Ectodermal cell (in vitro differentiated cells): Measurements from ENCODE around the gene GUK1.

Source experiments
- H3K27ac ChIP-seq: 2 replicates; pipeline ENCODE4 v1.7.0; 2013; ENCODE audit warnings: mild to moderate bottlenecking, low read depth, low read length; ENCODE audit not compliant: insufficient read depth, poor library complexity, severe bottlenecking
- H3K27me3 ChIP-seq: 2 replicates; pipeline ENCODE4 v1.7.0; 2013; ENCODE audit warnings: mild to moderate bottlenecking, low read length; ENCODE audit not compliant: insufficient read depth, control insufficient read depth, poor library complexity, severe bottlenecking
- H3K36me3 ChIP-seq: one replicate; pipeline ENCODE4 v1.7.0; 2013; ENCODE audit warnings: low read length; ENCODE audit not compliant: control insufficient read depth, insufficient read depth
- H3K4me1 ChIP-seq: one replicate; pipeline ENCODE4 v1.7.0; 2013; ENCODE audit warnings: low read length; ENCODE audit not compliant: control insufficient read depth, insufficient read depth
- H3K4me3 ChIP-seq: 2 replicates; pipeline ENCODE4 v1.7.0; 2013; ENCODE audit warnings: low read depth, low read length, control low read depth; ENCODE audit not compliant: insufficient read depth
- H3K9me3 ChIP-seq: 2 replicates; pipeline ENCODE4 v1.7.0; 2013; ENCODE audit warnings: mild to moderate bottlenecking, low read length, moderate library complexity; ENCODE audit not compliant: control insufficient read depth
- WGBS, 2 experiments: methylation state at CpG; one replicate each; pipeline ENCODE4 v1.1.7; 2013; ENCODE audit warnings: missing lambda C conversion rate in 2 of 2; 5-methylcytosine and 5-hydroxymethylcytosine counted together

Gene GUK1

DNA sequence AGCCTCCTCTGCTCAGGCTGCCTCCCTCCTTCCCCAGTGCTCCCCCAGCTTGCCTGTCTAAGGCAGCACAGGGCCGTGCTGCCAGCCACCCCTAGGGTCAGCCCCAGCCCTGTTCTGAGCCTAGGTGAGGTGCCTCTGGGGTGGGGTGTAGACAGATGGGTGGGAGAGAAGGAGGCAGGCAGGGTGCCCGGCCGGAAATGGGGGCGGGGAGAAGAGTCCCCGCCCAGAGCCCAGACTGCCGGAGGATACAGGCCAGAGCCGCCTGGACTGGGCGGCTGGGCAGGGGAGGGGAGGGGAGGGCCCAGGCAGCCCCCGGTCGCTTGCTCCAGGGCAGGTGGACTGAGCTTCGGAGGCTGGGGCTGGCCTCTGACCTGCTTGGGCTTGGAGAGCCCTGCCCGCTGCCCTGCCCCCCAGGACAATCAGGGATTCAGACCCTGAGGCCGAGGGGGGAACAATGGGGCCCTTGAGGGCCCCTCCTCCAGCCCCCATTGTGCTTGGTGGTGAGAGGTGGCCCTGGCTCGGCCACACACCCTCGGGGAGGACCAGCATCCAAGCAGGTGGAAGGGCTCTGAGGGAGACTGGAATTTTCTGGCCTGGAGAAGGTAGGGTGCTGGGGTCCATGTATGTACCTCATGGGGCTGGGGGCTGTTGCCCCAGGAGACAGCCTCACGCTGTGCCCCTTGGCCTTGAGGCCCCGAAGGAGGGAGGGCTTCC, 9.5 kb downstream of the GUK1 start, which contains the start of gene GJC2:
Gene GJC2 (plus strand): TSS at position 525 of the 714 bp plus-strand sequence. CDS start 7,829 bp downstream, outside the sequence.
- Histone ChIP-seq H3K9me3 (no peaks in the 10 kb centered on the region), H3K27ac (peak within 1 kb of the TSS; percentile 40), H3K27me3 (no peaks in the 10 kb centered on the region), H3K4me1 (peaks cover 16% of the 10 kb centered on the region), H3K4me3 (no peak within 1 kb of the TSS), H3K36me3 (no peaks in the 10 kb centered on the region)
- whole genome bisulfite sequencing, 2 experiments: 58 to 60% methylated on average over 17 of the region's 17 CpGs

DNA sequence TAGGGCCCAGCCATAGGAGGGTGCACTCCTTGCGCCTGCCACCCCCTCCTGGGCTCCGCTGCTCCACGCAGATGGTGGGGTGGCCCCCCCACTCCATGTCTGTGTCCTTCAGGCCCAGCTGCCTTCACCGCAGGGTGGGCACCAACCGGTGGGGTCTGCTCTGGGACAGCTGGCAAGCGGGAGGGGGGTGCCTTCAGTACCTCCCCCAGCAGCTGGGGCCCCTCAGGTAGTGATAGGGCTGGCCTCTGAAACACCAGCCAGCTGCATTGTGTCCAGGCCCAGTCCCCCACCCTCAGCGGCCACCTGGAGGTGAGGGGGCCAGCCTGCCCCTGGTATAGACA, 10.0 kb downstream of the GUK1 start:
- H3K27me3 ChIP-seq: no peaks in the 10 kb centered on the region
- no peaks in the 10 kb centered on the region for H3K9me3 ChIP-seq
- H3K4me1 ChIP-seq: peaks cover 16% of the 10 kb centered on the region
- peak overlapping the region; percentile 40 for H3K27ac ChIP-seq
- H3K36me3 ChIP-seq: no peaks in the 10 kb centered on the region
- H3K4me3 ChIP-seq: no peak overlapping the region
- 91 to 92% methylated on average over 7 of the region's 7 CpGs for WGBS, 2 experiments

DNA sequence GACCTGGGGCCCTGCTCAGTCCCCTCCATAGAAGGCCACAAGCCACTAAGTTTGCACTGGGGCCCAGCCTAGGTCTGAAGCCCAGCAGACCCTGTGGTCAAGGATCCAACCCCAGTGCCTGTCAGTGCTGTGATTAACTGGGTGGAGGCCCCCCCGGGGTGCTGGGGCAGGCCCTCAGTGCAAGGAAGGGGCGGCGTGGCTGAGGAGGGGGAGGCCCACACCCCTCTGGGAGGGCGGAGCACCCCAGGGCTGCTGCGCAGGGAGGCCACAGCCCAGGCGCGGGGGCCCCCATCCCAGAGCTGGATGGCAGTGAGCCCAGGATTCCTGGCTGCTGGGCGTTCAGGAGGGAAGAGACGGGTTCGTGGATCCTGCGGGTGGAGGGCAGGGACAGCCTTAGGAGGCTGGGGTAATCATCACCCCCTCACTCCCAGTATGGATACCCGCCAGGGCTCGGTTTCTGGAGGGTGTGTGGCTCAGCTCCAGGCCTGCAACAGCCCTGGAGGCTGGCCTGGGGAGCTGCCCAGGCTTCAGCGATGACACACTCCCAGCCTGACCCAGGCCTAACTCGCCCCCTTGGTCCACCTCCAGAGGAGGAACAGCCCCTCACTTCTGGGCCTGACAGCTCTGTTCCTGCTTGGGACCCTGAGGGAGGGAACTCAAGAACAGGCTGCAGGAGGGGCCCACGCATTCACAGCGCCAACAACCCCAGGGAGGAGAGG, 10.5 kb downstream of the GUK1 start:
- WGBS, 2 experiments: 85% methylated on average over 17 of the region's 17 CpGs

DNA sequence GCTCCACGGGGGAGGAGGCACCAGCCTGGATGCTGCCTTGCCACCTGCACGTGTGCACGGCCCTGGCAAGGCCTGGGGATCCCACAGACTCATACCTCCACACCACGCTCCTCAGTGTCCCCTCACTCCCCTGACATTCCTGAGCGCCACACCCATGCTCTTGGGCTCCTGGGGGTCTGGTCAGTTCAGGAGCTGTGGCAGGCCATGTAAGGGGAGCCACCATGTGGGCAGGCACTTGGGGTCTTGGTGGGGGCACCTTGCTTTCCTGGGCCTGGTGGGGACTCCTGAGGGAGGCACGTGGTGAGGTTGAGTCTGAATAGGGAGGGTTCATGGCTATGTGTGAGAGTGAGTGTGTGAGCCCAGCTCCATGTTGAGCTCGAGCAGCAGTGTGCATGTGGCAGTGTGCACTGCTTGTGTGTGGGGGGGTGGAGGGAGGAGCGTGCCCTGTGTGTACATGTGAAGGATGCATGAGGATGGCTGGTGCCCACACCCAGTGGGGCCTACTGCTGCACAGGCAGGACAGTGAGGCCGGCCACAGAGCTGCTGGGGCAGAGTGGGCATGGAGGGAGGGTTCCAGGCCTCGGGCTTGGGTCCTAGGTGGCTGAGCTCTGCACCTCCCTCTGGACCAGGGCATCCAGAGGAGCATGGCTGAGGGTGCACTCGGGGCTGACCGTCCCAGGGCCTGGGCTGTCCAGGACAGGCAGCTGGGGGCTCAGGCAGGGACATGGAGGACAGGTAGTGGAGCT, 11.3 kb downstream of the GUK1 start:
- WGBS, 2 experiments: 92 to 93% methylated on average over 12 of the region's 12 CpGs
- Histone ChIP-seq H3K27ac (no peak overlapping the region), H3K4me1 (peaks cover 16% of the 10 kb centered on the region), H3K27me3 (no peaks in the 10 kb centered on the region), H3K36me3 (no peaks in the 10 kb centered on the region), H3K4me3 (no peak overlapping the region), H3K9me3 (no peaks in the 10 kb centered on the region)

More for the DNA sequence above, 10.5 kb downstream of the GUK1 start:
- Histone ChIP-seq H3K4me1 (peaks cover 16% of the 10 kb centered on the region), H3K4me3 (no peak overlapping the region), H3K27me3 (no peaks in the 10 kb centered on the region), H3K27ac (peak overlapping the region; percentile 40), H3K36me3 (no peaks in the 10 kb centered on the region), H3K9me3 (no peaks in the 10 kb centered on the region)

DNA sequence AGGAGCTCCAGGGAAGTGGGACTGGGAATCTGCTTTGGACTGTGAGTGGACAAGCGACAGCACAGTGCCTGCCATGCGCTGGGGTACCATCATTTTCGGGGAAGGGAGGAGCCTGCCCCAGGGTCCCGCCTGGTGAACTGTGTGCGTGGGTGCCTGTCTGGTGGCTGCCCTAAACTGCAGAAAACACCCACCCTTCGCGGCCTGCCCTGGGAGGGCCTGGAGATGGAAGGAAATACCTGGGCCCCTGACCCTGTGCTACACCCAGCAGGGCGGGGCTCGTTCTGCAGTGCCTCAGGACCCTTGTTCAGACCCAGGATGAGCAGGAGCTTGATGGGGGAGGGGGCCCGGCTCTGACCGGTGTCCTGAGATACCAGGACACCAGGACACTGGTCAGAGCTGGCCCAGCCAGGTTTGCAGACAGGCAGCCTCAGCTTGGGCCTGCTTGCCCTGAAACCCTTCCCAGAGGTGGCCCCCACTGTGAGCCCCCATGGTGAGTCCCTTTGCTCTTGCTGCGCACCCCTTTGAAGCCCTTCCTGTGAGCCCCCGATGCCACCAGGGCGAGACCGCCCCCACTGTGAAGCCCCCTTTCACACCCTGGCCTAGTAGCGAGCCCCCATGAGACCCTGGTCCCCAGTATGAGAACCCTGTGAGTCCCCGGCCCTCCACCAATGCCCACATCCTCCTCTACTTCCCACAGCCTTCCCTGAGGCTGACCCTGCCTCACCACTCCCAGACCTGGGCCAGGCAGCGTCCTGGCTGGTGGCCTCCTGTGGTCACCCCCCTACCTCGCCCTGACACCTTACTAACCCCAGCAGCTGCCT, 12.2 kb downstream of the GUK1 start:
- Histone ChIP-seq H3K4me1 (peaks cover 16% of the 10 kb centered on the region), H3K36me3 (no peaks in the 10 kb centered on the region), H3K27ac (no peak overlapping the region), H3K4me3 (no peak overlapping the region), H3K27me3 (no peaks in the 10 kb centered on the region), H3K9me3 (no peaks in the 10 kb centered on the region)
- 90 to 92% methylated on average over 19 of the region's 19 CpGs for WGBS, 2 experiments

DNA sequence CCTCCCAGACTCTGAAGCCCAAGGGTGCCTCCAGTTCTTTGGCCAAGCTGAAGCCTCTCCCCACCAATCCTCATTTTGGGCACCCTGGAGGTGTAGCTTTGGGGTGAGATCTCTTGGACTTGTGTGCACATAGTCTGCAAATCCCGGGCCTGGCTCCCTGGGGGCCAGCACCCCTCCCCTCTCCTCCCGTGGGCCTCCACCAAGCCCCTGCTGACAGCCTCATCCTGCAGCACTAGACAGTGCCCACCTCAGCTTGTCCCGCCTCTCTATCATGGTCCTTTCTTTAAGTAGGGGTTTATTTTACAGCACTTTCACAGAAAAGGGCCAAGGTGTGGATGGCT, 12.8 kb downstream of the GUK1 start:
- Histone ChIP-seq H3K4me3 (no peak overlapping the region), H3K4me1 (peaks cover 16% of the 10 kb centered on the region), H3K27me3 (no peaks in the 10 kb centered on the region), H3K9me3 (no peaks in the 10 kb centered on the region), H3K27ac (no peak overlapping the region), H3K36me3 (no peaks in the 10 kb centered on the region)
- WGBS, 2 experiments: 87 to 88% methylated on average over 3 of the region's 3 CpGs

DNA sequence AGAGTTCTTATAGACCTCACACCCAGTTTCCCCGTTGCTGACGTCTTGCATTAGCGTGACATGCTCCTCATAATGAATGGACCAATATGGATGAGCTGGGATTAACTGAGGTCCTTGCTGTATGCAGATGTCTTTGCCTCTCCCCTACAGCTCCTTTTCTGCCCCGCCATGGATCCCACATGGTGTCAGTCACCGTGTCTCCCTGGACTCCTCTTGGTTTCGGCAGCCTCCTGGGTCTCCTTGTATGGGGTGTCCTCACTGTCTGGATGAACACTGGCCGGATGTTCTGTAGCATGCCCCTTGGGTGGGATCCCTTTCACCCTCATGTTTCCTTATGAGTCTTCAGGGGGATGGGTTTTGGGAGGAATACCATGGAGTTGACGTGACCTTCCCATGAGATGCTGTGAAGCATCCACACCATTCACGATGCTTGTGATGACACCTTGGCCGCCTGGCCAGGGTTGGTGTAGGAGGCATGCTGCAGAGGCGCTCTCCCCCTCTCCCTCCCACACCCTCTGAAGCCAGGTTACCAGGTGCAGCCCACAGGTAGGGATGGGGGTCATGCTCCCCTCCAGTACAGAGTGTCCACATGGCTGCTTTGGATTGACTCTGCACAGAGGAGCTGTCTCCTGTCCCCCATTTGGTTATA, 14.1 kb downstream of the GUK1 start:
- Histone ChIP-seq H3K36me3 (no peaks in the 10 kb centered on the region), H3K27me3 (peaks cover 11% of the 10 kb centered on the region), H3K27ac (no peak overlapping the region), H3K9me3 (no peaks in the 10 kb centered on the region), H3K4me3 (no peak overlapping the region), H3K4me1 (peaks cover 12% of the 10 kb centered on the region)
- WGBS, 2 experiments: 89 to 90% methylated on average over 11 of the region's 11 CpGs

DNA sequence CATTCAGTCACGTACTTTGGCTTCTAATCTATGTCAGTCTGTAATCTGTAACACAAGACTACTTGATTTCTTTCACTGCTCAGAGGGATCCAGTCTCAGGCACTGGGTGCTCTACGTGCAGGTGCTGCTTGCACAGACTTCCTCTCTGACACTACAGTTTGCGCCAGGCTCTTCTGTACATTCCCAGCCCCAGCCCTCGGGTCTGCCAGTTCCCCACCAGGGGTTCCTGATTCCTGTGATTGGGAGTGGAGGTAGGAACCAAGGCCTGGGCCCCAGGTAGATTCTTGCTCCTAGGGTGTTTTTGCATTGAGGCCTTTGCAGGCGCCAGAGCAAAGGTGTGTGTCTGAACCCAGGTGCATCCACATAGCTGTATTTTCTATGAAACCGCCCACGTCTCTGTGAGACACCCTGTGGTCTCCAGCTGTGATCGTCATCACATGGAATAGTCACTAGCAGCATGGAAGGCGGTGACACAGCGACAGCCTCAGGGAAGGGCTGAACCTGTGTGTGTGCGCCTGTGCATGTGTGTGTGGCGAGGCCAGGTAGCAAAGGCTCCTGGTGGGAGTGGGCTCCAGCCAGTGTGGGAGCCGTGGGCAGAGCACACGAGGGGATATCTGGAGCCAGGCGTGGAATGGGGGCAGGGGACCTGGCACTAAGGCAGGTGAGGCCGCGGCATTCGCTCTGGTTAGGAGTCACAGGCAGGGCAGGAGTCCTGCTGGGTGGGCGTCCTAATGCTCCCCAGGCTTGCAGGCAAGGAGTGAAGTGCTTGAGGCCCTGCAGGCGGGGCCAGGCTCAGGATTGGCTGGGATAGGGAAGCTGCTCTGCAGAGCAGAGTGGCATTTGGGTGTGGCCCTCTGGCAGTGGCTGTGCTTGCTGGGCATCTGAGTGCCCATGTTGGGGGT, 14.8 kb downstream of the GUK1 start:
- Histone ChIP-seq H3K36me3 (no peaks in the 10 kb centered on the region), H3K27me3 (peaks cover 19% of the 10 kb centered on the region), H3K27ac (no peak overlapping the region), H3K9me3 (no peaks in the 10 kb centered on the region), H3K4me1 (peaks cover 4% of the 10 kb centered on the region), H3K4me3 (no peak overlapping the region)
- 89 to 90% methylated on average over 20 of the region's 20 CpGs for WGBS, 2 experiments
